HCT116 (cell line): ENCODE measurements around the gene ARHGEF25. TPM values are rescaled to one million over a fixed set of nuclear protein-coding genes. Genes with fewer than 3 reads are reported as not detected.
"Not testable (repeated sequence)": the region's sequence is repeated elsewhere in the genome, so short reads cannot be mapped to it uniquely, and the experiment has no call there.

Experiments used
- ATAC-seq: fragments of 200-7000 bp; cut with Tn5 transposase; 2 replicates; pipeline ENCODE4 v1.9.1; 2020; ENCODE audit warnings: mild to moderate bottlenecking, moderate library complexity
- BruUV-seq: library from RNA; stranded (reverse); fragments of 400-500 nt; replicated peaks from 2 replicates; lab custom pipeline; 2021; lab: Mats Ljungman, UMichigan
- CTCF ChIA-PET: fragments of 300-600 bp; sonication (Branson Sonifier 250); formaldehyde crosslinking; loops from one replicate; lab custom pipeline; 2021; ENCODE audit warnings: antibody characterized with exemption; lab: Charles Lee
- POLR2A ChIA-PET: fragments of 300-600, 350-600 bp; sonication (Branson Sonifier 250); formaldehyde crosslinking; loops from one replicate; lab custom pipeline; 2021; ENCODE audit warnings: antibody characterized with exemption; lab: Charles Lee
- RAD21 ChIA-PET, 2 experiments: fragments of 300-600 bp; sonication (Branson Sonifier 250); formaldehyde crosslinking; loops; one replicate each; lab custom pipeline; 2023; ENCODE audit warnings: low total read pairs in 2 of 2; ENCODE audit not compliant: uncharacterized antibody in 2 of 2, unreplicated experiment in 2 of 2, low non-redundant PET in 1 of 2; lab: Charles Lee
- DNase-seq: peaks from one replicate; pipeline ENCODE4 v3.0.0-alpha.2; 2010; ENCODE audit warnings: low read depth, low spot score
- H2AFZ ChIP-seq: fragments of 200-600 bp; shearing (Covaris generic), sonication (generic); 2 replicates; pipeline ENCODE4 v1.6.1; 2017; ENCODE audit warnings: low read depth, mixed run types, mixed read lengths, antibody characterized with exemption, low read length; ENCODE audit not compliant: poor library complexity, severe bottlenecking
- H3K27ac ChIP-seq: 2 replicates; pipeline ENCODE4 v1.5.1; 2012; ENCODE audit warnings: low read depth, low read length
- H3K27me3 ChIP-seq: fragments of 200-600 bp; sonication (generic); 2 replicates; pipeline ENCODE4 v1.6.1; 2016; ENCODE audit warnings: mixed run types, low read length, mixed read lengths; ENCODE audit not compliant: insufficient read depth
- H3K36me3 ChIP-seq, 2 experiments: fragments of 200-500 bp in 1 of 2; fragments of 200-600 bp in 1 of 2; sonication (Bioruptor generic) in 1 of 2; sonication (generic) in 1 of 2; 2 replicates each; pipeline versions ENCODE4 v1.5.1 to v1.6.1; 2014 to 2016; ENCODE audit warnings: low read length in 2 of 2, inconsistent platforms in 1 of 2, mixed read lengths in 1 of 2, mixed run types in 1 of 2; ENCODE audit not compliant: insufficient read depth in 2 of 2, control insufficient read depth in 1 of 2
- H3K4me1 ChIP-seq, 2 experiments: fragments of 200-600 bp in 1 of 2; sonication (generic) in 1 of 2; 2 replicates each; pipeline versions ENCODE4 v1.5.1 to v1.6.1; 2012 to 2017; ENCODE audit warnings: low read length in 2 of 2, inconsistent platforms in 1 of 2, mild to moderate bottlenecking in 1 of 2, mixed read lengths in 1 of 2, mixed run types in 1 of 2, moderate library complexity in 1 of 2; ENCODE audit not compliant: insufficient read depth in 2 of 2, control insufficient read depth in 1 of 2
- H3K4me2 ChIP-seq: fragments of 200-600 bp; sonication (generic); 2 replicates; pipeline ENCODE4 v1.6.1; 2017; ENCODE audit warnings: mixed run types, low read length, mixed read lengths
- H3K4me3 ChIP-seq, 2 experiments: fragments of 200-600 bp in 1 of 2; sonication (generic) in 1 of 2; replicated peaks in 1 of 2; 2 replicates each; pipeline ENCODE4 v1.5.1; 2011 to 2016; ENCODE audit warnings: low read length in 2 of 2, control low read depth in 1 of 2, low read depth in 1 of 2, mild to moderate bottlenecking in 1 of 2, mixed read lengths in 1 of 2, mixed run types in 1 of 2
- H3K79me2 ChIP-seq: fragments of 200-600 bp; sonication (generic); 2 replicates; pipeline ENCODE4 v1.6.1; 2017; ENCODE audit warnings: mild to moderate bottlenecking, mixed run types, low read length, moderate library complexity, mixed read lengths; ENCODE audit not compliant: insufficient read depth
- H3K9ac ChIP-seq: fragments of 200-600 bp; sonication (generic); 2 replicates; pipeline ENCODE4 v1.6.1; 2016; ENCODE audit warnings: low read length, mixed read lengths
- H3K9me2 ChIP-seq: fragments of 200-600 bp; sonication (generic), shearing (Covaris generic); 2 replicates; pipeline ENCODE4 v1.6.1; 2017; ENCODE audit warnings: mixed run types, mild to moderate bottlenecking, moderate library complexity; ENCODE audit not compliant: insufficient read depth
- H3K9me3 ChIP-seq, 2 experiments: fragments of 200-500 bp in 1 of 2; fragments of 200-600 bp in 1 of 2; sonication (Bioruptor generic) in 1 of 2; sonication (generic) in 1 of 2; 2 replicates each; pipeline ENCODE4 v1.6.1; 2014 to 2017; ENCODE audit warnings: low read length in 2 of 2, mixed read lengths in 2 of 2, inconsistent platforms in 1 of 2, low read depth in 1 of 2, mild to moderate bottlenecking in 1 of 2, mixed run types in 1 of 2, moderate library complexity in 1 of 2; ENCODE audit not compliant: control insufficient read depth in 1 of 2, insufficient read depth in 1 of 2
- H4K20me1 ChIP-seq: fragments of 200-600 bp; sonication (generic), shearing (Covaris generic); 2 replicates; pipeline ENCODE4 v1.6.1; 2017; ENCODE audit warnings: mixed run types, mild to moderate bottlenecking, moderate library complexity; ENCODE audit not compliant: insufficient read depth
- CEBPB ChIP-seq: IDR thresholded peaks from 2 replicates; pipeline ENCODE4 v1.6.1; 2012; ENCODE audit warnings: low read depth
- EZH2 ChIP-seq: fragments of 200-600 bp; sonication (generic); IDR thresholded peaks from 2 replicates; pipeline ENCODE4 v1.6.1; 2017; ENCODE audit warnings: antibody characterized with exemption, mixed run types
- EZH2phosphoT487 ChIP-seq: fragments of 200-600 bp; IDR thresholded peaks from 2 replicates; pipeline ENCODE4 v1.6.1; 2018; ENCODE audit warnings: antibody characterized with exemption, borderline replicate concordance
- POLR2A ChIP-seq: IDR thresholded peaks from 2 replicates; pipeline ENCODE4 v1.7.0; 2011; ENCODE audit warnings: borderline replicate concordance; ENCODE audit not compliant: insufficient read depth, insufficient read length; ENCODE audit errors: extremely low read depth
- POLR2AphosphoS5 ChIP-seq: IDR thresholded peaks from 2 replicates; pipeline ENCODE4 v1.6.1; 2011; ENCODE audit warnings: mild to moderate bottlenecking, low read depth, low read length, moderate library complexity
- RAD21 ChIP-seq: IDR thresholded peaks from 2 replicates; pipeline ENCODE4 v1.6.1; 2012; ENCODE audit warnings: low read depth, mild to moderate bottlenecking
- SP1 ChIP-seq: IDR thresholded peaks from 2 replicates; pipeline ENCODE4 v1.6.1; 2012; ENCODE audit warnings: low read depth
- SRF ChIP-seq: IDR thresholded peaks from 2 replicates; pipeline ENCODE4 v1.6.1; 2012; ENCODE audit warnings: low read depth
- YY1 ChIP-seq: IDR thresholded peaks from 2 replicates; pipeline ENCODE4 v1.6.1; 2011; ENCODE audit warnings: low read length, low read depth, moderate library complexity, mild to moderate bottlenecking; ENCODE audit not compliant: insufficient replicate concordance; ENCODE audit errors: extremely low read depth
- ZNF274 ChIP-seq: fragments of 200-500 bp; sonication (Bioruptor generic); IDR thresholded peaks from 2 replicates; pipeline ENCODE4 v1.6.1; 2014; ENCODE audit warnings: mild to moderate bottlenecking, low read depth, low read length, inconsistent platforms
- intact Hi-C: fragments of 100-400 bp; cut with micrococcal nuclease; formaldehyde crosslinking; loops from 2 replicates; pipeline ENCODE4 v1.10.0; 2022
- total RNA-seq: library from RNA; stranded (reverse); gene quantifications from one replicate; pipeline ENCODE4 v1.2.1, GENCODE V29; 2021; ENCODE audit not compliant: unreplicated experiment
- TF ChIP-seq, protein P1 (sequence below): IDR thresholded peaks from 2 replicates; pipeline ENCODE4 v1.6.1; 2012
- TF ChIP-seq, protein P2 (sequence below): IDR thresholded peaks from 2 replicates; pipeline ENCODE4 v1.6.1; 2012; ENCODE audit warnings: low read depth
- TF ChIP-seq, protein P3 (sequence below): IDR thresholded peaks from 2 replicates; pipeline ENCODE4 v1.6.1; 2011; ENCODE audit warnings: mild to moderate bottlenecking, low read length, moderate library complexity; ENCODE audit not compliant: insufficient replicate concordance; ENCODE audit errors: extremely low read depth

ARHGEF25 gene
- total RNA-seq, 1 experiment from 2014 or later = 3.6 TPM

DNA sequence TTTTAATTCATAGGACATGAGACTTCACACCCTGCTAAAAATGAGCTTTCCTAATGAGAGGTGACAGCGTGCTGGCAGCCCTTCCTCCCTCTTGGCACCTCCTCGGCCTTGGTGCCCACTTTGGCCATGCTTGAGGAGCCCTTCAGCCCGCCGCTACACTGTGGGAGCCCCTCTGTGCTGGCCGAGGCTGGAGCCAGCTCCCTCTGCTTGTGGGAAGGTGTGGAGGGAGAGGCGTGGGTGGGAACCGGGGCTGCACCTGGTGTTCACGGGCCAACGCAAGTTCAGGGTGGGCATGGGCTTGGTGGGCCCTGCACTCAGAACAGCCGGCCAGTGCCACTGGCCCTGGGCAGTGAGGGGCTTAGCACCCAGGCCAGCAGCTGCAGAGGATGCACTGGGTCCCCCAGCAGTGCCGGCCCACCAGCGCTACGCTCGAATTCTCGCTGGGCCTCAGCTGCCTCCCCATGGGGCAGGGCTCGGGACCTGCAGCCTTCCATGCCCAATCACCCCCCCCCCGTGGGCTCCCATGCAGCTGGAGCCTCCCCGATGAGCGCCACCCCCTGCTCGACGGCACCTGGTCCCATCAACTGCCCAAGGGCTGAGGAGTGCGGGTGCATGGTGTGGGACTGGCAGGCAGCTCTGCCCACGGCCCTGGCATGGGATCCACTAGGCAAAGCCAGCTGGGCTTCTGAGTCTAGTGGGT is 44.5 kb downstream of the ARHGEF25 start:
- ChIA-PET POLR2A (no interaction called here), CTCF (no interaction called here), RAD21 (no interaction called here)
- DNase-seq (no peak), ATAC-seq (no peak)
- Histone ChIP-seq H3K4me3 (no peak overlapping the region), H3K9ac (no peak overlapping the region), H3K4me2 (no peak overlapping the region), H2AFZ (no peak overlapping the region), H3K27ac (no peak overlapping the region), H3K9me2 (no peaks in the 10 kb centered on the region), H4K20me1 (no peaks in the 10 kb centered on the region), H3K27me3 (no peaks in the 10 kb centered on the region), H3K9me3 (no peaks in the 10 kb centered on the region), H3K4me1 (no peaks in the 10 kb centered on the region), H3K36me3 (no peaks in the 10 kb centered on the region), H3K79me2 (no peaks in the 10 kb centered on the region)
- intact Hi-C loops = no loop called here
- TF ChIP-seq EZH2phosphoT487 (no peak), POLR2A (no peak), POLR2AphosphoS5 (no peak), ZNF274 (no peak), SP1 (no peak), CEBPB (no peak), SRF (no peak), EZH2 (no peak), YY1 (no peak), RAD21 (no peak)
- TF ChIP-seq, protein P1, sequence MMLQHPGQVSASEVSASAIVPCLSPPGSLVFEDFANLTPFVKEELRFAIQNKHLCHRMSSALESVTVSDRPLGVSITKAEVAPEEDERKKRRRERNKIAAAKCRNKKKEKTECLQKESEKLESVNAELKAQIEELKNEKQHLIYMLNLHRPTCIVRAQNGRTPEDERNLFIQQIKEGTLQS = no peak
- TF ChIP-seq, protein P2, sequence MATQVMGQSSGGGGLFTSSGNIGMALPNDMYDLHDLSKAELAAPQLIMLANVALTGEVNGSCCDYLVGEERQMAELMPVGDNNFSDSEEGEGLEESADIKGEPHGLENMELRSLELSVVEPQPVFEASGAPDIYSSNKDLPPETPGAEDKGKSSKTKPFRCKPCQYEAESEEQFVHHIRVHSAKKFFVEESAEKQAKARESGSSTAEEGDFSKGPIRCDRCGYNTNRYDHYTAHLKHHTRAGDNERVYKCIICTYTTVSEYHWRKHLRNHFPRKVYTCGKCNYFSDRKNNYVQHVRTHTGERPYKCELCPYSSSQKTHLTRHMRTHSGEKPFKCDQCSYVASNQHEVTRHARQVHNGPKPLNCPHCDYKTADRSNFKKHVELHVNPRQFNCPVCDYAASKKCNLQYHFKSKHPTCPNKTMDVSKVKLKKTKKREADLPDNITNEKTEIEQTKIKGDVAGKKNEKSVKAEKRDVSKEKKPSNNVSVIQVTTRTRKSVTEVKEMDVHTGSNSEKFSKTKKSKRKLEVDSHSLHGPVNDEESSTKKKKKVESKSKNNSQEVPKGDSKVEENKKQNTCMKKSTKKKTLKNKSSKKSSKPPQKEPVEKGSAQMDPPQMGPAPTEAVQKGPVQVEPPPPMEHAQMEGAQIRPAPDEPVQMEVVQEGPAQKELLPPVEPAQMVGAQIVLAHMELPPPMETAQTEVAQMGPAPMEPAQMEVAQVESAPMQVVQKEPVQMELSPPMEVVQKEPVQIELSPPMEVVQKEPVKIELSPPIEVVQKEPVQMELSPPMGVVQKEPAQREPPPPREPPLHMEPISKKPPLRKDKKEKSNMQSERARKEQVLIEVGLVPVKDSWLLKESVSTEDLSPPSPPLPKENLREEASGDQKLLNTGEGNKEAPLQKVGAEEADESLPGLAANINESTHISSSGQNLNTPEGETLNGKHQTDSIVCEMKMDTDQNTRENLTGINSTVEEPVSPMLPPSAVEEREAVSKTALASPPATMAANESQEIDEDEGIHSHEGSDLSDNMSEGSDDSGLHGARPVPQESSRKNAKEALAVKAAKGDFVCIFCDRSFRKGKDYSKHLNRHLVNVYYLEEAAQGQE = no peak
- TF ChIP-seq, protein P3, sequence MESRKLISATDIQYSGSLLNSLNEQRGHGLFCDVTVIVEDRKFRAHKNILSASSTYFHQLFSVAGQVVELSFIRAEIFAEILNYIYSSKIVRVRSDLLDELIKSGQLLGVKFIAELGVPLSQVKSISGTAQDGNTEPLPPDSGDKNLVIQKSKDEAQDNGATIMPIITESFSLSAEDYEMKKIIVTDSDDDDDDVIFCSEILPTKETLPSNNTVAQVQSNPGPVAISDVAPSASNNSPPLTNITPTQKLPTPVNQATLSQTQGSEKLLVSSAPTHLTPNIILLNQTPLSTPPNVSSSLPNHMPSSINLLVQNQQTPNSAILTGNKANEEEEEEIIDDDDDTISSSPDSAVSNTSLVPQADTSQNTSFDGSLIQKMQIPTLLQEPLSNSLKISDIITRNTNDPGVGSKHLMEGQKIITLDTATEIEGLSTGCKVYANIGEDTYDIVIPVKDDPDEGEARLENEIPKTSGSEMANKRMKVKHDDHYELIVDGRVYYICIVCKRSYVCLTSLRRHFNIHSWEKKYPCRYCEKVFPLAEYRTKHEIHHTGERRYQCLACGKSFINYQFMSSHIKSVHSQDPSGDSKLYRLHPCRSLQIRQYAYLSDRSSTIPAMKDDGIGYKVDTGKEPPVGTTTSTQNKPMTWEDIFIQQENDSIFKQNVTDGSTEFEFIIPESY = no peak
- BruUV-seq = no TSS peak

DNA sequence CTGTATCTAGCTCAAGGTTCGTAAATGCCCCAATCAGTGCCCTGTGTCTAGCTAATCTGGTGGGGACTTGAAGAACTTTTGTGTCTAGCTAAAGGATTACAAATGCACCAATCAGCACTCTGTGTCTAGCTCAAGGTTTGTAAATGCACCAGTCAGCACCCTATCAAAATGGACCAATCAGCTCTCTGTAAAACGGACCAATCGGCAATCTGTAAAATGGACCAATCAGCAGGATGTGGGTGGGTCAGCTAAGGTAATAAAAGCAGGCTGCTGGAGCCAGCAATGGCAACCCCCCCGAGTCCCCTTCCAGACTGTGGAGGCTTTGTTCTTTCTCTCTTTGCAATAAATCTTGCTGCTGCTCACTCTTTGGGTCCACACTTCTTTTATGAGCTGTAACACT is 45.2 kb downstream of the ARHGEF25 start:
- H4K20me1 ChIP-seq, RAD21 ChIA-PET, POLR2A ChIA-PET, ATAC-seq, intact Hi-C loops, CTCF ChIA-PET, H3K27ac ChIP-seq, H3K9me2 ChIP-seq, H3K4me3 ChIP-seq, H3K36me3 ChIP-seq, H3K79me2 ChIP-seq, H2AFZ ChIP-seq, DNase-seq, BruUV-seq, H3K27me3 ChIP-seq, H3K9ac ChIP-seq, H3K9me3 ChIP-seq, H3K4me1 ChIP-seq, H3K4me2 ChIP-seq: not testable (repeated sequence)
